GM19438 (cell line): ENCODE data around the gene AAK1.
"Not testable (repeated sequence)": the region's sequence is repeated elsewhere in the genome, so short reads cannot be mapped to it uniquely, and the experiment has no call there.

Experiments used
- ATAC-seq: cut with Tn5 transposase; IDR thresholded peaks from one replicate; pipeline ENCODE4 v1.9.1; 2021; ENCODE audit warnings: low read depth; ENCODE audit not compliant: unreplicated experiment

AAK1 gene

GRCh38 chr2:69628325-69629021 lies 15.1 kb downstream of the AAK1 start:
- ATAC-seq: no peak

- no peak for ATAC-seq
Measured at GRCh38 chr2:69625078-69625795, 18.3 kb downstream of the AAK1 start.

- ATAC-seq: no peak
Measured at GRCh38 chr2:69624611-69625010, 18.9 kb downstream of the AAK1 start.

- no peak for ATAC-seq
Measured at GRCh38 chr2:69624131-69624530, 19.4 kb downstream of the AAK1 start.

- no peak for ATAC-seq
Measured at GRCh38 chr2:69623236-69623635, 20.3 kb downstream of the AAK1 start.

- ATAC-seq: not testable (repeated sequence)
Measured at GRCh38 chr2:69622805-69623204, 20.7 kb downstream of the AAK1 start.

GRCh38 chr2:69622017-69622540 lies 21.5 kb downstream of the AAK1 start:
- not testable (repeated sequence) for ATAC-seq

- ATAC-seq: no peak
Measured at GRCh38 chr2:69621440-69621839, 22.1 kb downstream of the AAK1 start.

GRCh38 chr2:69620870-69621269 lies 22.7 kb downstream of the AAK1 start:
- no peak for ATAC-seq

GRCh38 chr2:69619725-69620124 lies 23.8 kb downstream of the AAK1 start:
- no peak for ATAC-seq

GRCh38 chr2:69618362-69618761 lies 25.2 kb downstream of the AAK1 start:
- no peak for ATAC-seq

- no peak for ATAC-seq
Measured at GRCh38 chr2:69617744-69618143, 25.8 kb downstream of the AAK1 start.

GRCh38 chr2:69616755-69617154 lies 26.8 kb downstream of the AAK1 start:
- ATAC-seq: no peak

- ATAC-seq: no peak
Measured at GRCh38 chr2:69615969-69616368, 27.6 kb downstream of the AAK1 start.

- no peak for ATAC-seq
Measured at GRCh38 chr2:69615078-69615625, 28.4 kb downstream of the AAK1 start.

GRCh38 chr2:69612707-69613106 lies 30.8 kb downstream of the AAK1 start:
- ATAC-seq: no peak

GRCh38 chr2:69612200-69612599 lies 31.3 kb downstream of the AAK1 start:
- no peak for ATAC-seq

- no peak for ATAC-seq
Measured at GRCh38 chr2:69608109-69608508, 35.4 kb downstream of the AAK1 start.

- ATAC-seq: not testable (repeated sequence)
Measured at GRCh38 chr2:69606771-69607170, 36.8 kb downstream of the AAK1 start.

- no peak for ATAC-seq
Measured at GRCh38 chr2:69605284-69605683, 38.3 kb downstream of the AAK1 start.

GRCh38 chr2:69604836-69605235 lies 38.7 kb downstream of the AAK1 start:
- no peak for ATAC-seq
